RWPE1 (cell line): ENCODE measurements around the gene UBAP1L.
"Not testable (repeated sequence)": the region's sequence is repeated elsewhere in the genome, so short reads cannot be mapped to it uniquely, and the experiment has no call there.

ENCODE experiments used
- CTCF ChIA-PET: fragments of 350-600 bp; sonication (Branson Sonifier 250); formaldehyde crosslinking; extraction: SDS; loops from one replicate; lab custom pipeline; 2021; lab: Yijun Ruan, JAX
- POLR2A ChIA-PET: fragments of 400-600 bp; formaldehyde crosslinking; extraction: SDS; loops from one replicate; lab custom pipeline; 2020; ENCODE audit warnings: antibody characterized with exemption; ENCODE audit not compliant: low non-redundant PET; lab: Yijun Ruan, JAX
- DNase-seq: peaks from one replicate; pipeline ENCODE4 v3.0.0; 2012; ENCODE audit warnings: low spot score
- H3K27ac ChIP-seq: fragments of 450-650 bp; 2 replicates; pipeline ENCODE4 v1.5.1; 2017
- TF ChIP-seq, protein P1 (sequence below): fragments of 450-650 bp; conservative IDR thresholded peaks from 2 replicates; pipeline ENCODE4 v1.5.1; 2017; ENCODE audit warnings: low read depth, mild to moderate bottlenecking

The UBAP1L gene

GRCh38 chr15:65077981-65078352 lies 37.0 kb downstream of the UBAP1L start:
- TF ChIP-seq, protein P1, sequence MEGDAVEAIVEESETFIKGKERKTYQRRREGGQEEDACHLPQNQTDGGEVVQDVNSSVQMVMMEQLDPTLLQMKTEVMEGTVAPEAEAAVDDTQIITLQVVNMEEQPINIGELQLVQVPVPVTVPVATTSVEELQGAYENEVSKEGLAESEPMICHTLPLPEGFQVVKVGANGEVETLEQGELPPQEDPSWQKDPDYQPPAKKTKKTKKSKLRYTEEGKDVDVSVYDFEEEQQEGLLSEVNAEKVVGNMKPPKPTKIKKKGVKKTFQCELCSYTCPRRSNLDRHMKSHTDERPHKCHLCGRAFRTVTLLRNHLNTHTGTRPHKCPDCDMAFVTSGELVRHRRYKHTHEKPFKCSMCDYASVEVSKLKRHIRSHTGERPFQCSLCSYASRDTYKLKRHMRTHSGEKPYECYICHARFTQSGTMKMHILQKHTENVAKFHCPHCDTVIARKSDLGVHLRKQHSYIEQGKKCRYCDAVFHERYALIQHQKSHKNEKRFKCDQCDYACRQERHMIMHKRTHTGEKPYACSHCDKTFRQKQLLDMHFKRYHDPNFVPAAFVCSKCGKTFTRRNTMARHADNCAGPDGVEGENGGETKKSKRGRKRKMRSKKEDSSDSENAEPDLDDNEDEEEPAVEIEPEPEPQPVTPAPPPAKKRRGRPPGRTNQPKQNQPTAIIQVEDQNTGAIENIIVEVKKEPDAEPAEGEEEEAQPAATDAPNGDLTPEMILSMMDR: no peak
- H3K27ac ChIP-seq: no peak overlapping the region
- ChIA-PET POLR2A (no interaction called here), CTCF (interaction anchor here (0.6 kb wide), 1 partner anchor 43 kb away, joined by 3 read pairs; no protein-coding TSS in a partner anchor)
- DNase-seq: no peak

DNA sequence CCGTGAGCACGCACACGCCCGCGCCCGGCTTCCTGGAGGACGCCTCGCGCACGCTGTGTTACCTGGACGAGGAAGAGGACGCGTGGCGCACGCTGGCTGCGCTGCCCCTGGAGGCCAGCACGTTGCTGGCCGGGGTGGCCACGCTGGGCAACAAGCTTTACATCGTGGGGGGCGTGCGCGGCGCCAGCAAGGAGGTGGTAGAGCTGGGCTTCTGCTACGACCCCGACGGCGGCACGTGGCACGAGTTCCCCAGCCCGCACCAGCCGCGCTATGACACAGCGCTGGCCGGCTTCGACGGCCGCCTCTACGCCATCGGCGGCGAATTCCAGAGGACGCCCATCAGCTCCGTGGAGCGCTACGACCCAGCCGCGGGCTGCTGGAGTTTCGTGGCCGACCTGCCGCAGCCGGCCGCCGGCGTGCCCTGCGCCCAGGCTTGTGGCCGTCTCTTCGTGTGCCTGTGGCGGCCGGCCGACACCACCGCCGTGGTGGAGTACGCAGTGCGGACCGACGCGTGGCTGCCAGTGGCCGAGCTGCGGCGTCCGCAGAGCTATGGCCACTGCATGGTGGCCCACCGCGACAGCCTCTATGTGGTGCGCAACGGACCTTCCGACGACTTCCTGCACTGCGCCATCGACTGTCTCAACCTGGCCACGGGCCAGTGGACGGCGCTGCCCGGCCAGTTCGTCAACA lies 37.6 kb downstream of the UBAP1L start:
- DNase-seq: no peak
- CTCF ChIA-PET: interaction anchor here (0.8 kb wide), 1 partner anchor 10 kb away, joined by 4 read pairs; no protein-coding TSS in a partner anchor
- TF ChIP-seq, protein P1: no peak
- no peak overlapping the region for H3K27ac ChIP-seq
- POLR2A ChIA-PET: no interaction called here

GRCh38 chr15:65076486-65077290 lies 38.3 kb downstream of the UBAP1L start, which contains the start of gene KBTBD13:
TSS of gene KBTBD13 (plus strand) at chr15:65076746. CDS start at chr15:65076816, 70 bp downstream.
- DNase-seq: no peak
- TF ChIP-seq, protein P1: no peak
- CTCF ChIA-PET: interaction anchor here (0.8 kb wide), 1 partner anchor 10 kb away, joined by 4 read pairs; no protein-coding TSS in a partner anchor
- POLR2A ChIA-PET: no interaction called here
- no peak within 1 kb of the TSS for H3K27ac ChIP-seq

- H3K27ac ChIP-seq, DNase-seq, CTCF ChIA-PET, POLR2A ChIA-PET: not testable (repeated sequence)
Measured at GRCh38 chr15:65075607-65076395, 39.2 kb downstream of the UBAP1L start.

DNA sequence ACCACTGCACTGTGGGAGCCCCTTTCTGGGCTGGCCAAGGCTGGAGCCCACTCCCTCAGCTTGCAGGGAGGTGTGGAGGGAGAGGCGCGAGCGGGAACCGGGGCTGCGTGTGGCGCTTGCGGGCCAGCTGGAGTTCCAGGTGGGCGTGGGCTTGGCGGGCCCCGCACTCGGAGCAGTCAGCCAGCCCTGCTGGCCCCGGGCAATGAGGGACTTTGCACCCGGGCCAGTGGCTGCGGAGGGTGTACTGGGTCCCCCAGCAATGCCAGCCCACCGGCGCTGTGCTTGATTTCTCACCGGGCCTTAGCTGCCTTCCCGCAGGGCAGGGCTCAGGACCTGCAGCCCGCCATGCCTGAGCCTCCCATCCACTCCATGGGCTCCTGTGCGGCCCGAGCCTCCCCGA lies 40.1 kb downstream of the UBAP1L start:
- H3K27ac ChIP-seq: not testable (repeated sequence)

GRCh38 chr15:65072617-65073016 lies 42.4 kb downstream of the UBAP1L start:
- DNase-seq: no peak
- CTCF ChIA-PET: interaction anchor here (1.0 kb wide), 1 partner anchor 18 kb away, joined by 3 read pairs; no protein-coding TSS in a partner anchor
- POLR2A ChIA-PET: no interaction called here
- TF ChIP-seq, protein P1: no peak
- no peak overlapping the region for H3K27ac ChIP-seq

More for the DNA sequence above, 40.1 kb downstream of the UBAP1L start:
- POLR2A ChIA-PET, DNase-seq: not testable (repeated sequence)
- CTCF ChIA-PET: interaction anchor here (0.7 to 0.9 kb wide), 2 partner anchors 23 to 66 kb away, joined by 3 to 6 read pairs; no protein-coding TSS in a partner anchor

DNA sequence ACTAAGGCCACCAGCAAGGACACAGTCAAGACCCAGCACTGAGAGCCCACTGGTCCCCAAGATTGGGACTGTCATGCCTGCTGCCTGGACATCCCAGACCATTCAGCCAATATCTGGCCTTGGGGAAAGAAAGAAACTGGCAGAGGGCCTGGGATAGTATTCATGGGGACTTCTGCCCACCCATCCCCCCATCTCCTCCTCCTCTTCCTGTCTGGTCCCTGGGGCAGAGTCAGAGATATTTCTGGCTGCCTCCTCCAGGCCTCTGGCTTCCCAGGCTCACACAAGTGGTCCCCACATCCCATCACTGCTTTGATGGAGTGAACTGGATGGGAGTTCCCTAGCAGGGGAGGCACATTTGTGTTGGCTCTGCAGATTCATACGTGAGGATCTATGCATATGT lies 43.0 kb downstream of the UBAP1L start:
- POLR2A ChIA-PET: no interaction called here

More for the DNA sequence above, 43.0 kb downstream of the UBAP1L start:
- TF ChIP-seq, protein P1: no peak
- H3K27ac ChIP-seq: no peak overlapping the region
- DNase-seq: no peak
- CTCF ChIA-PET: interaction anchor here (1.0 kb wide), 1 partner anchor 18 kb away, joined by 3 read pairs; no protein-coding TSS in a partner anchor
